HG03060 (cell line): Measurements from ENCODE around the gene ZNF567.
"Not testable (repeated sequence)": the region's sequence is repeated elsewhere in the genome, so short reads cannot be mapped to it uniquely, and the experiment has no call there.

ENCODE experiments used
- ATAC-seq: cut with Tn5 transposase; IDR thresholded peaks from one replicate; pipeline ENCODE4 v1.9.1; 2021; ENCODE audit warnings: low read depth, moderate number of reproducible peaks; ENCODE audit not compliant: unreplicated experiment

The ZNF567 gene

DNA sequence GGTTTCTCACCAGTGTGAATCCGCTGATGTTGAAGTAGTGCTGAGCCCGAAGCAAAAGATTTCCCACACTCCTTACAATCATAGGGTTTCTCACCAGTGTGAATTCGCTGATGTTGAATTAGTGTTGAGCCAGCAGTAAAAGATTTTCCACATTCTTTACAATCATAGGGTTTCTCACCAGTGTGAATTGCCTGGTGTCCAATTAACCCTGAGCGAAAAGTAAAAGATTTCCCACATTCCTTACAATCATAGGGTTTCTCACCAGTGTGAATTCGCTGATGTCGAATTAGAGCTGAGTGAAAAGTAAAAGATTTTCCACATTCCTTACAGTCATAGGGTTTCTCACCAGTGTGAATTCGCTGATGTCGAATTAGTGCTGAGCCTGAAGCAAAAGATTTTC, 62.2 kb downstream of the ZNF567 start:
- not testable (repeated sequence) for ATAC-seq

- ATAC-seq: no peak
Measured at GRCh38 chr19:36750066-36750691, 62.8 kb downstream of the ZNF567 start.
